Activated CD4-positive, alpha-beta T cell treated with anti-CD3 and anti-CD28 coated beads, Interleukin-2, amount 50 U/mL, for 48 hours (primary cell): ENCODE measurements around the gene BMPR1B.

Experiments used
- DNase-seq, 2 experiments: peaks; one replicate each; pipeline ENCODE4 v3.0.0-alpha.2; 2020

The BMPR1B gene

GRCh38 chr4:95198961-95199360 is 441.2 kb downstream of the BMPR1B start:
- no peak for DNase-seq

DNA sequence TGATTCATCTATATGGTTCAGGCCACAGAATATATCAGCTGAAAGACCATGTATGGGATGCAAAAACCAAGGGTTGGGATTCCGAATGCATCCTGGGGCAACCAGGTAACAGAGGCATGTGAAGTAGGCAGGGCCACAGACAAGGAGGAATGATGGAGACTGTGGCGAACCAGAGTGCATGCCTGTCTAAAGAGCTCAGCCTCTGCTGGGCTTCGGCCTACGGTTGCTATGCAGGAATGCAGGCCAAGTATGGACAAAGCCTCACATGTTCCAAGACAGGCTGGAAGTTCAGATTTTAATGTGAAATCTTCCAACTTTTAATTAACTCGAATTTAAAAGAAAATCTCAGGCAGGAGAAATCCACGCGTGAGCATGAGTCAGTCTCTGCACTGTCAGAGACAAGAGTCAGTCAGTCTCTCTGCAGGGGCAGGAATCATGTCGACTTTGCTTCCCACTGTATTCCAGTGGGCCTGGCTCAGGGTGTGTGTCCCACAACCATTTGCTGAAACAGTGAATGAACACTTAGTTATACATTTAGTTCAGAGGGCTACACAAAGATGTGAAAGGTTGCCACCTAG is 446.6 kb downstream of the BMPR1B start:
- DNase-seq: no peak

- DNase-seq: no peak
Observed at GRCh38 chr4:95204873-95205272, 447.1 kb downstream of the BMPR1B start.
